K562 (cell line): ENCODE data around the gene CCL27. TPM values are rescaled to one million over a fixed set of nuclear protein-coding genes. Genes with fewer than 3 reads are reported as not detected.

Experiments used
- ATAC-seq: fragments of 200-7000 bp; cut with Tn5 transposase; 3 replicates; pipeline ENCODE4 v1.9.1; 2020; ENCODE audit warnings: moderate library complexity
- Bru-seq: library from RNA; stranded (reverse); fragments of 400-500 nt; gene quantifications from one replicate; lab custom pipeline; 2021; lab: Mats Ljungman, UMichigan
- BruChase-seq, 2 experiments: library from RNA; stranded (reverse); fragments of 400-500 nt; gene quantifications; one replicate each; lab custom pipeline; 2021; lab: Mats Ljungman, UMichigan
- BruUV-seq: library from RNA; stranded (reverse); fragments of 400-500 nt; replicated peaks from 2 replicates; lab custom pipeline; 2021; lab: Mats Ljungman, UMichigan
- CTCF ChIA-PET: fragments of 300-600 bp; formaldehyde crosslinking; extraction: SDS; loops from one replicate; lab custom pipeline; 2021; ENCODE audit warnings: low intra/inter-chr PET ratio; lab: Yijun Ruan, JAX
- POLR2A ChIA-PET: fragments of 300-600, 350-650 bp; sonication (Branson Sonifier 250); formaldehyde crosslinking; extraction: SDS; loops from one replicate; lab custom pipeline; 2021; ENCODE audit warnings: antibody characterized with exemption, inconsistent platforms; lab: Yijun Ruan, JAX
- DNase-seq, 4 experiments: peaks; one replicate each; pipeline versions ENCODE4 v3.0.0 to v3.0.0-alpha.2; 2011 to 2018; ENCODE audit warnings: low spot score in 3 of 4, mixed read lengths in 3 of 4; ENCODE audit errors: extremely low read depth in 1 of 4
- FAIRE-seq: peaks from 2 replicates; lab custom pipeline; 2011; peaks lifted over from hg19 to GRCh38; lab: Jason Lieb, UNC
- H2AFZ ChIP-seq: 2 replicates; pipeline ENCODE4 v1.6.0; 2011; ENCODE audit warnings: low read depth, low read length, control low read depth, inconsistent platforms
- H3K27ac ChIP-seq: fragments of 200-600 bp; 3 replicates; pipeline ENCODE4 v1.8.0; 2011; ENCODE audit warnings: low read depth, mild to moderate bottlenecking, control low read depth, inconsistent platforms, low read length, moderate library complexity, mixed read lengths; ENCODE audit errors: extremely low read depth
- H3K27me3 ChIP-seq, 2 experiments: fragments of 300-600 bp in 1 of 2; 2 replicates in 1 of 2; 3 replicates in 1 of 2; pipeline versions ENCODE4 v1.6.0 to v1.8.0; 2011; ENCODE audit warnings: inconsistent platforms in 2 of 2, low read length in 2 of 2, mild to moderate bottlenecking in 1 of 2, mixed read lengths in 1 of 2, moderate library complexity in 1 of 2; ENCODE audit not compliant: control insufficient read depth in 2 of 2, insufficient read depth in 2 of 2
- H3K36me3 ChIP-seq: fragments of 300-600 bp; 3 replicates; pipeline ENCODE4 v1.8.0; 2011; ENCODE audit warnings: mild to moderate bottlenecking, low read length, inconsistent platforms; ENCODE audit not compliant: control insufficient read depth, insufficient read depth
- H3K4me1 ChIP-seq, 2 experiments: fragments of 200-600 bp in 1 of 2; replicated peaks in 1 of 2; 2 replicates in 1 of 2; 3 replicates in 1 of 2; pipeline versions ENCODE4 v1.5.1 to v1.8.0; 2011; ENCODE audit warnings: inconsistent platforms in 2 of 2, low read length in 2 of 2, mild to moderate bottlenecking in 1 of 2, mixed read lengths in 1 of 2, moderate library complexity in 1 of 2; ENCODE audit not compliant: control insufficient read depth in 2 of 2, insufficient read depth in 2 of 2
- H3K4me2 ChIP-seq: 2 replicates; pipeline ENCODE4 v1.6.1; 2011; ENCODE audit warnings: low read length, control low read depth, inconsistent platforms, mixed read lengths; ENCODE audit not compliant: insufficient read depth
- H3K4me3 ChIP-seq: fragments of 200-600 bp; sonication (generic), shearing (Covaris generic); 2 replicates; pipeline ENCODE4 v1.5.1; 2016; ENCODE audit warnings: control low read depth, inconsistent platforms
- H3K79me2 ChIP-seq: fragments of 200-600 bp; 3 replicates; pipeline ENCODE4 v1.8.0; 2011; ENCODE audit warnings: low read length, inconsistent platforms; ENCODE audit not compliant: control insufficient read depth, insufficient read depth
- H3K9ac ChIP-seq, 2 experiments: 2 replicates each; pipeline versions ENCODE4 v1.6.0 to v1.6.1; 2011; ENCODE audit warnings: low read depth in 2 of 2, low read length in 2 of 2, control low read depth in 1 of 2, inconsistent platforms in 1 of 2, mild to moderate bottlenecking in 1 of 2, mixed read lengths in 1 of 2; ENCODE audit not compliant: insufficient read depth in 1 of 2
- H3K9me1 ChIP-seq: one replicate; pipeline ENCODE4 v1.6.0; 2011; ENCODE audit warnings: inconsistent platforms, mild to moderate bottlenecking, low read length, moderate library complexity; ENCODE audit not compliant: control insufficient read depth, insufficient read depth
- H3K9me3 ChIP-seq: replicated peaks from 2 replicates; pipeline ENCODE4 v1.5.1; 2011; ENCODE audit warnings: low read depth, low read length, inconsistent platforms; ENCODE audit not compliant: control insufficient read depth, insufficient read depth
- H4K20me1 ChIP-seq: replicated peaks from 2 replicates; pipeline ENCODE4 v1.6.1; 2011; ENCODE audit warnings: low read length, inconsistent platforms, mixed read lengths; ENCODE audit not compliant: control insufficient read depth, insufficient read depth
- DPF2 ChIP-seq: fragments of 450-650 bp; IDR thresholded peaks from 2 replicates; pipeline ENCODE4 v1.6.1; 2016
- HNRNPK ChIP-seq: fragments of 200-400 bp; formaldehyde crosslinking; IDR thresholded peaks from one replicate; pipeline ENCODE4 v1.6.1; 2018; ENCODE audit warnings: mild to moderate bottlenecking, low read depth, low read length; ENCODE audit not compliant: poor library complexity, severe bottlenecking
- TOE1 ChIP-seq, 2 experiments: fragments of 450-650 bp in 1 of 2; sonication (generic) in 1 of 2; formaldehyde crosslinking in 1 of 2; IDR thresholded peaks; 2 replicates each; pipeline versions ENCODE4 v1.7.1 to v1.8.0; 2016 to 2022; ENCODE audit warnings: borderline replicate concordance in 2 of 2, mild to moderate bottlenecking in 2 of 2, antibody characterized with exemption in 1 of 2, inconsistent platforms in 1 of 2, low read depth in 1 of 2, missing genetic modification reagents in 1 of 2, moderate library complexity in 1 of 2
- ZBTB1 ChIP-seq: sonication (generic); formaldehyde crosslinking; IDR thresholded peaks from 2 replicates; pipeline ENCODE4 v1.8.1; 2023; ENCODE audit warnings: missing genetic modification reagents, low read depth, mild to moderate bottlenecking, borderline replicate concordance
- ZFPM2 ChIP-seq: fragments of 250-450 bp; sonication (Bioruptor Pico); IDR thresholded peaks from 2 replicates; pipeline ENCODE4 v1.5.1; 2022; ENCODE audit warnings: mild to moderate bottlenecking
- ZFX ChIP-seq: sonication (generic); formaldehyde crosslinking; IDR thresholded peaks from 2 replicates; pipeline ENCODE4 v1.8.0; 2022; ENCODE audit warnings: mild to moderate bottlenecking, missing genetic modification reagents, moderate library complexity
- ZNF165 ChIP-seq: fragments of 250-450 bp; sonication (Bioruptor Pico); IDR thresholded peaks from 2 replicates; pipeline ENCODE4 v1.4.0; 2020; ENCODE audit warnings: borderline replicate concordance
- ZNF217 ChIP-seq: sonication (generic); formaldehyde crosslinking; IDR thresholded peaks from 2 replicates; pipeline ENCODE4 v1.8.0; 2022; ENCODE audit warnings: mild to moderate bottlenecking, missing genetic modification reagents
- ZNF589 ChIP-seq: fragments of 200-800 bp; sonication (Bioruptor generic); IDR thresholded peaks from 2 replicates; pipeline ENCODE4 v1.6.1; 2016; ENCODE audit warnings: low read depth, missing genetic modification characterization, missing compliant biosample characterization
- WGBS: fragments of 100-300 bp; shearing (Covaris generic); methylation state at CpG from one replicate; pipeline ENCODE4 v1.1.6; 2016; ENCODE audit warnings: low coverage, mixed read lengths; ENCODE audit not compliant: insufficient coverage; ENCODE audit errors: missing lambda C conversion rate; 5-methylcytosine and 5-hydroxymethylcytosine counted together
- in situ Hi-C: fragments of 300-500 bp; cut with MboI; formaldehyde crosslinking; loops from 4 replicates; pipeline ENCODE4 v1.15.0; 2018; ENCODE audit warnings: inconsistent platforms, mixed read lengths
- intact Hi-C: fragments of 100-400 bp; cut with micrococcal nuclease; formaldehyde crosslinking; loops from 2 replicates; pipeline ENCODE4 v1.14.2; 2022
- long read RNA-seq, 3 experiments: library from polyadenylated mRNA in 2 of 3; library from RNA in 1 of 3; unstranded in 2 of 3; stranded (forward) in 1 of 3; transcript quantifications; one replicate each; pipeline ENCODE4 v2.0.0, GENCODE V29; 2019 to 2022
- polyA minus RNA-seq, 3 experiments: library from RNA; depleted of rRNA, polyadenylated mRNA; stranded (reverse); fragments of >200 nt; gene quantifications; 2 replicates each; pipeline ENCODE4 v1.2.3, GENCODE V29; 2011
- polyA plus RNA-seq, 8 experiments: library from polyadenylated mRNA; depleted of rRNA in 4 of 8; stranded (reverse) in 5 of 8; unstranded in 3 of 8; fragments of >200 nt; fragmentation: Nextera tagmentation in 2 of 8; fragmentation: Illumina TruSeq in 1 of 8; extraction: Ambion mirVana in 2 of 8; extraction: Trizol in 1 of 8; gene quantifications; 2 replicates each; pipeline versions ENCODE4 v1.2.1 to v1.2.3, GENCODE V29; 2011 to 2014; ENCODE audit warnings: inconsistent platforms in 1 of 8, missing spikeins in 1 of 8
- total RNA-seq, 7 experiments: library from RNA; depleted of rRNA in 6 of 7; stranded (reverse); fragments of >200 nt in 6 of 7; fragmentation: Illumina TruSeq in 2 of 7; extraction: Trizol in 2 of 7; gene quantifications; 2 replicates each; pipeline versions ENCODE4 v1.2.1 to v1.2.3, GENCODE V29; 2011 to 2021; ENCODE audit warnings: low replicate concordance in 1 of 7
- TF ChIP-seq, protein P1 (sequence below): fragments of 250-450 bp; sonication (Bioruptor Pico); IDR thresholded peaks from 2 replicates; pipeline ENCODE4 v1.4.0; 2020; ENCODE audit warnings: mild to moderate bottlenecking, moderate library complexity
- TF ChIP-seq, protein P2 (sequence below): fragments of 250-450 bp; sonication (Bioruptor Pico); IDR thresholded peaks from 2 replicates; pipeline ENCODE4 v1.8.0; 2021; ENCODE audit warnings: moderate library complexity, mild to moderate bottlenecking, inconsistent platforms

CCL27 gene, protein sequence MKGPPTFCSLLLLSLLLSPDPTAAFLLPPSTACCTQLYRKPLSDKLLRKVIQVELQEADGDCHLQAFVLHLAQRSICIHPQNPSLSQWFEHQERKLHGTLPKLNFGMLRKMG
- 0.69 TPM in 1 of 2 replicates, not detected in the other for total RNA-seq (2011; cell fraction: chromatin; rRNA removed; ENCODE audit: low replicate concordance)
- not detected in 2 replicates for total RNA-seq (2011; cell fraction: nucleolus; rRNA removed)
- not detected in 2 replicates for total RNA-seq (2011; cell fraction: nucleoplasm; rRNA removed)
- total RNA-seq (2014; rRNA removed) (0.49 TPM in 1 of 2 replicates, not detected in the other), total RNA-seq (2014; rRNA removed; fragmentation: Illumina TruSeq; extraction: Trizol) (not detected in 2 replicates), total RNA-seq (2015; rRNA removed; fragmentation: Illumina TruSeq; extraction: Trizol) (not detected in 2 replicates), total RNA-seq (2021) (0.20 TPM in 1 of 2 replicates, not detected in the other), polyA plus RNA-seq (2011; rRNA removed) (0.30 TPM in 1 of 2 replicates, not detected in the other), polyA plus RNA-seq (2014; fragmentation: Illumina TruSeq; extraction: Trizol) (0.34 TPM in 1 of 2 replicates, not detected in the other), polyA plus RNA-seq (2014; fragmentation: Nextera tagmentation; extraction: Ambion mirVana) (under 1 TPM in 1 of 2 experiments, not detected in 1; 0.10 TPM), polyA plus RNA-seq (2014; rRNA removed) (0.30 and 0.53 TPM in 2 replicates), polyA minus RNA-seq (2011; rRNA and poly(A)+ RNA removed) (not detected in 2 replicates), Bru-seq, nascent RNA (not detected), BruChase-seq, experiment 1, labeled RNA remaining after a 2-hour chase (not detected), BruChase-seq, experiment 2, labeled RNA remaining after a 6-hour chase (not detected)
- 0.27 TPM in 1 of 2 replicates, not detected in the other for polyA plus RNA-seq (2011; cell fraction: cytosol; rRNA removed)
- 0.26 and 0.39 TPM in 2 replicates for polyA plus RNA-seq (2011; cell fraction: nucleus; rRNA removed)
- polyA plus RNA-seq (2012), result 0.54 and 0.62 TPM in 2 replicates
- not detected in 2 replicates for polyA minus RNA-seq (2011; cell fraction: cytosol; rRNA and poly(A)+ RNA removed)
- not detected in 2 replicates for polyA minus RNA-seq (2011; cell fraction: nucleus; rRNA and poly(A)+ RNA removed)
- long read RNA-seq, experiment 1, partial matches to known transcripts, result 0 of 1 reads
- long read RNA-seq, experiment 1, other reads (novel, unspliced or antisense), result 0 of 1 reads
- long read RNA-seq, experiment 2, partial matches to known transcripts, result 0 of 1 reads
- long read RNA-seq, experiment 2, other reads (novel, unspliced or antisense), result 0 of 1 reads
- long read RNA-seq, experiment 3, result 0 reads

GRCh38 chr9:34662526-34663302 is at the start of gene CCL27:
TSS of gene CCL27 (minus strand) at chr9:34662657. CDS start at chr9:34662633, 24 bp downstream.
- Histone ChIP-seq H3K79me2 (peaks cover 21% of the 10 kb centered on the region), H3K27me3 (no peaks in the 10 kb centered on the region), H3K4me3 (no peak within 1 kb of the TSS), H3K9me3 (no peaks in the 10 kb centered on the region), H3K4me1 (peaks cover 18 to 21% of the 10 kb centered on the region in 2 experiments), H4K20me1 (0 out of 2 replicates have a peak, but pooled peaks cover 4% of the 10 kb centered on the region), H2AFZ (no peak within 1 kb of the TSS), H3K4me2 (no peak within 1 kb of the TSS), H3K9ac (no peak within 1 kb of the TSS), H3K9me1 (peaks cover 2% of the 10 kb centered on the region), H3K36me3 (peaks cover 3% of the 10 kb centered on the region; the same call in 2 of the 3 replicates), H3K27ac (no peak within 1 kb of the TSS)
- 67% methylated on average over 3 of the region's 4 CpGs for WGBS
- POLR2A ChIA-PET, result interaction anchor here (0.7 to 2.8 kb wide), 3 partner anchors 11 to 12 kb away, joined by 3 to 13 read pairs (median 5); partner anchors contain the start of gene IL11RA
- CTCF ChIA-PET, result no interaction called here
- no TSS peak for BruUV-seq
- in situ Hi-C loops, result no loop called here
- DNase-seq (no peak), ATAC-seq (no peak), FAIRE-seq (no peak)
- intact Hi-C loops, result no loop called here
- TF ChIP-seq, protein P1, sequence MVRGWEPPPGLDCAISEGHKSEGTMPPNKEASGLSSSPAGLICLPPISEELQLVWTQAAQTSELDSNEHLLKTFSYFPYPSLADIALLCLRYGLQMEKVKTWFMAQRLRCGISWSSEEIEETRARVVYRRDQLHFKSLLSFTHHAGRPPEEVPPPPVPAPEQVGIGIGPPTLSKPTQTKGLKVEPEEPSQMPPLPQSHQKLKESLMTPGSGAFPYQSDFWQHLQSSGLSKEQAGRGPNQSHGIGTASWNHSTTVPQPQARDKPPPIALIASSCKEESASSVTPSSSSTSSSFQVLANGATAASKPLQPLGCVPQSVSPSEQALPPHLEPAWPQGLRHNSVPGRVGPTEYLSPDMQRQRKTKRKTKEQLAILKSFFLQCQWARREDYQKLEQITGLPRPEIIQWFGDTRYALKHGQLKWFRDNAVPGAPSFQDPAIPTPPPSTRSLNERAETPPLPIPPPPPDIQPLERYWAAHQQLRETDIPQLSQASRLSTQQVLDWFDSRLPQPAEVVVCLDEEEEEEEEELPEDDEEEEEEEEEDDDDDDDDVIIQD (CRISPR knock-in tag), result no peak
- TF ChIP-seq ZFX, result no peak
- TF ChIP-seq ZFPM2 (CRISPR knock-in tag), result no peak
- no peak for TF ChIP-seq ZNF217 (CRISPR knock-in tag)
- TF ChIP-seq ZNF589 (CRISPR knock-in tag), result no peak
- no peak for TF ChIP-seq ZBTB1 (CRISPR knock-in tag)
- no peak for TF ChIP-seq DPF2
- TF ChIP-seq ZNF165 (CRISPR knock-in tag), result no peak
- TF ChIP-seq, protein P2, sequence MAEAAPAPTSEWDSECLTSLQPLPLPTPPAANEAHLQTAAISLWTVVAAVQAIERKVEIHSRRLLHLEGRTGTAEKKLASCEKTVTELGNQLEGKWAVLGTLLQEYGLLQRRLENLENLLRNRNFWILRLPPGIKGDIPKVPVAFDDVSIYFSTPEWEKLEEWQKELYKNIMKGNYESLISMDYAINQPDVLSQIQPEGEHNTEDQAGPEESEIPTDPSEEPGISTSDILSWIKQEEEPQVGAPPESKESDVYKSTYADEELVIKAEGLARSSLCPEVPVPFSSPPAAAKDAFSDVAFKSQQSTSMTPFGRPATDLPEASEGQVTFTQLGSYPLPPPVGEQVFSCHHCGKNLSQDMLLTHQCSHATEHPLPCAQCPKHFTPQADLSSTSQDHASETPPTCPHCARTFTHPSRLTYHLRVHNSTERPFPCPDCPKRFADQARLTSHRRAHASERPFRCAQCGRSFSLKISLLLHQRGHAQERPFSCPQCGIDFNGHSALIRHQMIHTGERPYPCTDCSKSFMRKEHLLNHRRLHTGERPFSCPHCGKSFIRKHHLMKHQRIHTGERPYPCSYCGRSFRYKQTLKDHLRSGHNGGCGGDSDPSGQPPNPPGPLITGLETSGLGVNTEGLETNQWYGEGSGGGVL (CRISPR knock-in tag), result no peak
- TF ChIP-seq HNRNPK, result no peak
- no peak for TF ChIP-seq TOE1 (IDR thresholded peaks at IDR 0.05; ENCODE audit: borderline replicate concordance)
- TF ChIP-seq TOE1 (CRISPR knock-in tag; IDR thresholded peaks at IDR 0.05; ENCODE audit: borderline replicate concordance, low read depth), result no peak
